ENCODE measurements around the gene DDX3X.
"Not testable (repeated sequence)": the region's sequence is repeated elsewhere in the genome, so short reads cannot be mapped to it uniquely, and the experiment has no call there.

DDX3X gene

GRCh38 chrX:41304178-41304577, 29.8 kb upstream of the DDX3X start:
- no peak for TF ChIP-seq PAX5 (IDR thresholded peaks at IDR 0.05; ENCODE audit: insufficient read depth, low read length, severe bottlenecking)
- DNase-seq (ENCODE audit: insufficient read length, low spot score), result no peak
- FAIRE-seq, result no peak

- DNase-seq (ENCODE audit: insufficient read length, low spot score) (no peak), FAIRE-seq (peak; percentile 64)
- TF ChIP-seq POLR2A (IDR thresholded peaks at IDR 0.05; ENCODE audit: low read depth, low read length), result no peak
- TF ChIP-seq TAF1 (IDR thresholded peaks at IDR 0.05; ENCODE audit: low read depth, low read length), result no peak
- TF ChIP-seq POU2F2 (IDR thresholded peaks at IDR 0.05; ENCODE audit: low read depth, low read length), result no peak
- no peak for TF ChIP-seq SPI1 (IDR thresholded peaks at IDR 0.05; ENCODE audit: low read depth, low read length)
- TF ChIP-seq POLR2AphosphoS5 (IDR thresholded peaks at IDR 0.05; ENCODE audit: low read depth, low read length), result no peak
- TF ChIP-seq PAX5 (IDR thresholded peaks at IDR 0.05; ENCODE audit: insufficient read depth, low read length, severe bottlenecking), result no peak
Observed at GRCh38 chrX:41308884-41309647, 24.9 kb upstream of the DDX3X start.

- FAIRE-seq (no peak), DNase-seq (ENCODE audit: insufficient read length, low spot score) (no peak)
- TF ChIP-seq TAF1 (IDR thresholded peaks at IDR 0.05; ENCODE audit: low read depth, low read length) (no peak), POU2F2 (IDR thresholded peaks at IDR 0.05; ENCODE audit: low read depth, low read length) (no peak), POLR2A (IDR thresholded peaks at IDR 0.05; ENCODE audit: low read depth, low read length) (no peak), POLR2AphosphoS5 (IDR thresholded peaks at IDR 0.05; ENCODE audit: low read depth, low read length) (no peak), SPI1 (IDR thresholded peaks at IDR 0.05; ENCODE audit: low read depth, low read length) (no peak), PAX5 (IDR thresholded peaks at IDR 0.05; ENCODE audit: insufficient read depth, low read length, severe bottlenecking) (no peak)
Observed at GRCh38 chrX:41312786-41313185, 21.2 kb upstream of the DDX3X start.

- no peak for DNase-seq (ENCODE audit: insufficient read length, low spot score)
- peak; percentile 60 for FAIRE-seq
Observed at GRCh38 chrX:41313419-41313818, 20.5 kb upstream of the DDX3X start.

DNA sequence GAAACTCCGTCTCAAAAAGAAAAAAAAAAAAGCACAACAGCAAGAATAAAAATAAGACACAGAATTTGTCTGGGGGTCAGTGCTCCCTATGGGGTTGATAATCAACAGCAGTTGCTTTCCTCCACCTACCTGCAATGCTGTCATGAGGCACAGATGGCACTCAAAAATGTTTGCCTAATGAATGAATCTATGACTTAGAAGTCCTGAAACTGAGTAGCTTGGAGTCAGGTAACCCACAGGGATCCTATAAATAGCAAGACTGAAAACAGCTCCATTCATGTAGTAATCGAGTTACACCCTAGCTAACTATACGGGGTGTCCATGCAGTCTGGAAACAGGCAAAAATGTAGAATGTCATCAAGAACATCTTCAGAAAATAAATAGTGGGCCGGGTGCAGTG, 19.8 kb upstream of the DDX3X start:
- DNase-seq (ENCODE audit: insufficient read length, low spot score) (no peak), FAIRE-seq (peak; percentile 78)
- TF ChIP-seq POU2F2 (IDR thresholded peaks at IDR 0.05; ENCODE audit: low read depth, low read length) (no peak), PAX5 (IDR thresholded peaks at IDR 0.05; ENCODE audit: insufficient read depth, low read length, severe bottlenecking) (no peak), SPI1 (IDR thresholded peaks at IDR 0.05; ENCODE audit: low read depth, low read length) (no peak)

More at GRCh38 chrX:41313419-41313818, 20.5 kb upstream of the DDX3X start:
- TF ChIP-seq POU2F2 (IDR thresholded peaks at IDR 0.05; ENCODE audit: low read depth, low read length), result no peak
- TF ChIP-seq PAX5 (IDR thresholded peaks at IDR 0.05; ENCODE audit: insufficient read depth, low read length, severe bottlenecking), result no peak
- no peak for TF ChIP-seq POLR2A (IDR thresholded peaks at IDR 0.05; ENCODE audit: low read depth, low read length)
- no peak for TF ChIP-seq SPI1 (IDR thresholded peaks at IDR 0.05; ENCODE audit: low read depth, low read length)
- no peak for TF ChIP-seq TAF1 (IDR thresholded peaks at IDR 0.05; ENCODE audit: low read depth, low read length)
- no peak for TF ChIP-seq POLR2AphosphoS5 (IDR thresholded peaks at IDR 0.05; ENCODE audit: low read depth, low read length)

GRCh38 chrX:41314881-41315280, 19.1 kb upstream of the DDX3X start:
- TF ChIP-seq SPI1 (IDR thresholded peaks at IDR 0.05; ENCODE audit: low read depth, low read length) (no peak), POU2F2 (IDR thresholded peaks at IDR 0.05; ENCODE audit: low read depth, low read length) (no peak), PAX5 (IDR thresholded peaks at IDR 0.05; ENCODE audit: insufficient read depth, low read length, severe bottlenecking) (no peak), TAF1 (IDR thresholded peaks at IDR 0.05; ENCODE audit: low read depth, low read length) (no peak)
- FAIRE-seq (peak; percentile 81), DNase-seq (ENCODE audit: insufficient read length, low spot score) (no peak)

DNA sequence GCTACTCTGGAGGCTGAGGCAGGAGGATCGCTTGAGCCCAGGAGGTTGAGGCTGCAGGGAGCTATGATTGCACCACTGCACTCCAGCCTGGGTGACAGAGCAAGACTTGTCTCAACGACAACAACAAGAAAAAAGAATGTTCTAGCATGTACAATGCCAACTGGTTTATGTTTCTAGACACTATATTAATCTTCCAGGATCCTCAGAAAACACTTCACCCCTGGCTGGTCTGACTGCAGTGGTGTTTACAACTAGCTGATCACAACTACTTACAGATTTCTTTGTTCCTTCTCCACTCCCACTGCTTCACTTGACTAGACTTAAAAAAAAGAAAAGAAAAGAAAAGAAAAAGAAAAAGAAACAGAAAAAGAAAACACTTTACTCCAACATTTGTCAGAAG, 17.7 kb upstream of the DDX3X start:
- not testable (repeated sequence) for FAIRE-seq; DNase-seq (ENCODE audit: insufficient read length, low spot score)

DNA sequence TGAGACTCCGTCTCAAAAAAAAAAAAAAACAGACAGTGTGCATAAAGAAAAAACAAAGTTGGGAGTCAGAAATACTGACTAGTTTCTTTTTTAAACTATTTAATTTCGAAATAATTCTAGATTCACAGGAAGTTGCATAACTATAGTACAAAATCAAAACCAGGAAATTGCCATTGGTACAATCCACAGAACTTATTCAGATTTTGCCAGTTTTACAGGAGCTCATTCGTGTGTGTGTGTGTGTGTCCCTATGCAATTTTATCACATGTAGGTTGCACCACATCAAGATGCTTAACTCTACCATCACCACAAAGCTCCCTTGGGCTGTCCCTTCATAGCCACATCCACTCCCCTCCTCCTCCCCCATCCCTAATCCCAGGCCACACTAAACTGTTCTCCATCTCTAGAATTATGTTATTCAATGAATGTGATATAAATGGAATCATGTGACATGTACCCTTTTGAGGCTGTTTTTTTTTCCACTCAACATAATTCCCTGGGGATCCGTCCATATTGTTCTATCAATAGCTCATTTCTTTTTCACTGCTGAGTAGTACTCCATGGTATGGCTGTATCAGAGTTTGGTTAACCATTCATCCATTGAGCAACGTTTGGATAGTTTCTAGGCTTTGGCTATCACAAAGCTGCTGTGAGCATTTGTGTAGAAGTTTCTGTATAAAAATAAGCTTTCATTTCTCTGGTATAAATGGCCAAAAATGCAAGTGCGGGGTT, 16.3 kb upstream of the DDX3X start:
- TF ChIP-seq PAX5 (IDR thresholded peaks at IDR 0.05; ENCODE audit: insufficient read depth, low read length, severe bottlenecking) (no peak), POLR2AphosphoS5 (IDR thresholded peaks at IDR 0.05; ENCODE audit: low read depth, low read length) (no peak), POLR2A (IDR thresholded peaks at IDR 0.05; ENCODE audit: low read depth, low read length) (no peak), POU2F2 (IDR thresholded peaks at IDR 0.05; ENCODE audit: low read depth, low read length) (no peak), SPI1 (IDR thresholded peaks at IDR 0.05; ENCODE audit: low read depth, low read length) (no peak), TAF1 (IDR thresholded peaks at IDR 0.05; ENCODE audit: low read depth, low read length) (no peak)
- peak; percentile 65 for FAIRE-seq
- DNase-seq (ENCODE audit: insufficient read length, low spot score), result no peak

GRCh38 chrX:41320393-41320792, 13.6 kb upstream of the DDX3X start:
- no peak for FAIRE-seq

More at GRCh38 chrX:41320393-41320792, 13.6 kb upstream of the DDX3X start:
- TF ChIP-seq TAF1 (IDR thresholded peaks at IDR 0.05; ENCODE audit: low read depth, low read length) (no peak), POLR2A (IDR thresholded peaks at IDR 0.05; ENCODE audit: low read depth, low read length) (no peak), SPI1 (IDR thresholded peaks at IDR 0.05; ENCODE audit: low read depth, low read length) (no peak), POU2F2 (IDR thresholded peaks at IDR 0.05; ENCODE audit: low read depth, low read length) (no peak), POLR2AphosphoS5 (IDR thresholded peaks at IDR 0.05; ENCODE audit: low read depth, low read length) (no peak), PAX5 (IDR thresholded peaks at IDR 0.05; ENCODE audit: insufficient read depth, low read length, severe bottlenecking) (no peak)
- DNase-seq (ENCODE audit: insufficient read length, low spot score), result no peak

All from GM12891 (cell line).